WI38 (cell line): ENCODE data around the gene KRTAP12-3.

Experiments
- H3K4me3 ChIP-seq: 2 replicates; pipeline ENCODE4 v1.5.1; 2011; ENCODE audit warnings: low read depth, mild to moderate bottlenecking, control low read depth, low read length
- TF ChIP-seq, protein P1 (sequence below): IDR thresholded peaks from 2 replicates; pipeline ENCODE4 v1.5.1; 2012; ENCODE audit warnings: low read depth, mild to moderate bottlenecking, control low read depth, low read length

The KRTAP12-3 gene

DNA sequence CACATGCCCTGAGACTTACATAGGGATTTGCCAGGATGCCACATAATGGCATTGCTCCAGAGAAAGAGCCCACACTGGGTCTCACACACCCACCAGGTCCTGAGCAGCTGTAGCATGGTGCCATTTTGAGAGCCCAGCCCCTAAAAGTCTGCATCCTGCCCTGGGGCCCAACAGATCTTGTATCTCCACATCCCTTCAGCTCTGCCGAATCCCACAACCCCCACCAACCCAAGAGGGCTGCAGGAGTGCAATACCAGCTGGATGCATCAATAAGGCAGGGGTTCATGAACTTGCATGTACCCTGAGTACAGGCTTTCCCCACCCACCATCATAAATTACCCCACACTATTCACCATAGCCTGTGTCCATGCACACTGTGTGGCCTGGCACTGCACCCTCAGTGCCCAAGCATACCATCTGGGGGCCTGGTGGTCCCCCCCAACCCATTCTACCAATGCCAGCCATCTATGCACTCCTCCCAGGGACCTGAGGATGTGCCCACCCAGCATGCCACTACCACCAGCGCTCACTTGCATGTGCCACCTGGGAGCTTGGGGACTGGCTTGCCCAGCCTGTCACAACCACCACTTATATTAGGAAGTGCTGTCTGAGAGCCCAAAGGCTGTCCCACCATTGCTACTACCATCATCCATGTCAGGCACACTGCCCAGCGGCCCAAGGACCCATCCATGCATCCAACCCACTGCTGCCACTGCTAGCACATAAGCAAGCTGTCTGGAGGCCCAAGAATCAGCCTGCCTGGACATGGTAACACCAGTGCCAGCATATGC lies 13.1 kb downstream of the KRTAP12-3 start:
- TF ChIP-seq, protein P1, sequence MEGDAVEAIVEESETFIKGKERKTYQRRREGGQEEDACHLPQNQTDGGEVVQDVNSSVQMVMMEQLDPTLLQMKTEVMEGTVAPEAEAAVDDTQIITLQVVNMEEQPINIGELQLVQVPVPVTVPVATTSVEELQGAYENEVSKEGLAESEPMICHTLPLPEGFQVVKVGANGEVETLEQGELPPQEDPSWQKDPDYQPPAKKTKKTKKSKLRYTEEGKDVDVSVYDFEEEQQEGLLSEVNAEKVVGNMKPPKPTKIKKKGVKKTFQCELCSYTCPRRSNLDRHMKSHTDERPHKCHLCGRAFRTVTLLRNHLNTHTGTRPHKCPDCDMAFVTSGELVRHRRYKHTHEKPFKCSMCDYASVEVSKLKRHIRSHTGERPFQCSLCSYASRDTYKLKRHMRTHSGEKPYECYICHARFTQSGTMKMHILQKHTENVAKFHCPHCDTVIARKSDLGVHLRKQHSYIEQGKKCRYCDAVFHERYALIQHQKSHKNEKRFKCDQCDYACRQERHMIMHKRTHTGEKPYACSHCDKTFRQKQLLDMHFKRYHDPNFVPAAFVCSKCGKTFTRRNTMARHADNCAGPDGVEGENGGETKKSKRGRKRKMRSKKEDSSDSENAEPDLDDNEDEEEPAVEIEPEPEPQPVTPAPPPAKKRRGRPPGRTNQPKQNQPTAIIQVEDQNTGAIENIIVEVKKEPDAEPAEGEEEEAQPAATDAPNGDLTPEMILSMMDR, result no peak
- no peak overlapping the region for H3K4me3 ChIP-seq

DNA sequence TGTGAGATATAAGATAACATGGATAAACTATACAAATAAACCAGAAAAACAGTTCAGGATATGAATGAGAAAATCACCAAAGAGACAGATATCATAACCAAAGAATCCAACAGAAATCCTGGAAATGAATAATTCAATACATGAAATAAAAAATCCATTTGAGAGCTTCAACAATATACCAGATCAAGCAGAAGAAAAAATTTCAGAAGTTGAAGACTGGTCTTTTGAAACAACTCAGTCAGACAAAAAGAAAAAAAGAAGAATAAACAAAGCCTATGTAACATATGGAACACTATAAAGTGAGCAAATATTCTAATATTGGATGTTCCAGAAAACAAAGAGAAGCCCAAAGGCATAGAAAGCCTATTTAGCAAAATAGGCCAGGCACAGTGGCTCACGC lies 14.2 kb downstream of the KRTAP12-3 start:
- no peak overlapping the region for H3K4me3 ChIP-seq
- TF ChIP-seq, protein P1, result no peak

DNA sequence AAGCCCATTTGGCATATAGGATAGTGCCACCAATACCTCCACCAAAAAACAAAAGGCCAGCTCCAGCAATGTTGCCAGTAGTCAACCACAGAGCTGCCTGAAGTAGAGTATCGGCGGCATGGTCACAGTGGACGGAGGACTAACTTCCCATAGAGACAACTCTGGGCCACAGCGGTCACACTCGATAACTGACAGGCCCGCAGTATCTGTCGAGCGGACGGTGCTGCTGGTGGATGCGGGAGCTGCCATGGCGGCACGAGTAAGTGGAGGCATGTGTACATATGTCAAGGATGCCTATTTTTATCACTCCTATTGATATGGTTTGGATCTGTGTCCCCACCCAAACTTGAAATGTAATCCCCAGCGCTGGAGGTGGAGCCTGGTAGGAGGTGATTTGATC lies 20.1 kb downstream of the KRTAP12-3 start:
- TF ChIP-seq, protein P1, result no peak
- no peak overlapping the region for H3K4me3 ChIP-seq

DNA sequence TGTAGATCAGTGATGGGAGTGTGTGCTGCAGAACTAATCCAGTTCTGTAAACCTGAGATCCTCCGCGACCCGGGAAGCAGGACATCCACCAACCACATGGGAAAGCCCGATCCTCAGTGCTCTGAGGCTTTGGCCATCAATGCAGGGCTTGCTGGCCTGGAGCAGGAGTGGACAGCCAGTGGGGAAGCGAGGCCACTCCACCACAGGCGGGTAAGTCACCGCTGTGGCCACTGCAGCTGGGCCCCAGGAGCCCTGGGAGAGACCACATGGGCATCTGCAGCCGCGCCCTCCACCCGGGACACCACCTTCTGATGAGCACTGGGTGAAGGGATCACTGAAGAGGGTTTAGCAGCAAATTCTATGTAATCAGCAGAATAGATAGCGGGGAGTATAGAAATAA lies 23.4 kb downstream of the KRTAP12-3 start:
- H3K4me3 ChIP-seq, result no peak overlapping the region
- TF ChIP-seq, protein P1, result no peak

DNA sequence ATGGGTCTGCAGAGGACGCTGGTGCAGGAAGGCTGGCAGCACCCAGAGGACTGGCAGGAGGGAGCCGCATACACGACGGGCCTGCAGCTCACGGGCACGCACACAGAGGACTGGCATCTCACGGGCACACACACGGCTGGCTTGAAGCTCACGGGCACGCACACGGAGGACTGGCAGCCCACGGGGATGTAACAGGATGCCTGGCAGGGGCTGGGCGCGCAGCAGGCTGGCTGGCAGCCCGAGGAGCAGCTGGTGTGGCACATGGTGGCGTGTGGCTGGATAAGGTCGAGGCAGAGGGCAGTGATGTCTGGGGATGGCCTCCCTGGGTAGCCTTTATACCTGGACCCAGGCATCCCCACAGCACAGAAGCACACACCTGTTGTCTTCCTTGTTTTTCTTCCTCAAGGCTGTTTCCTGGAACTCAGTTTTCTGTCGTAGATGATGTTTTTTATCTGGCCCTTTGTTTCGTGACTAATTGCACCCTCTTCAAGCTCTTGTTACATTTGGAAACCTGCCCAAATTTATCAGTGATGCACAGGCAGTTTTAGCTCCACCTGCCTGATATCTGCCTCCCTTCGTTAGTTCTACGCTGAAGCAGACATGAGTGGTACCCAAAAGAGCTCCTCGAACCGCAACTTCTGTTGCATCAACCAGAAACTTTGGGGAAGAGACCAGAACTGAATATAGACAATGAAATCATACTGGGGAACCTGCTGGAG lies 24.3 kb downstream of the KRTAP12-3 start, which contains the start of gene KRTAP12-1:
Gene KRTAP12-1, minus strand, starts transcription at position 303 of the 719 bp plus-strand sequence. Its CDS starts 40 bp downstream, at position 263.
- TF ChIP-seq, protein P1, result no peak
- H3K4me3 ChIP-seq, result no peak within 1 kb of the TSS

- no peak overlapping the region for H3K4me3 ChIP-seq
- TF ChIP-seq, protein P1, result no peak
These were observed 24.9 kb downstream of the KRTAP12-3 start for GRCh38 chr21:44682580-44683151.

GRCh38 chr21:44684077-44684476 lies 26.3 kb downstream of the KRTAP12-3 start:
- TF ChIP-seq, protein P1, result no peak
- no peak overlapping the region for H3K4me3 ChIP-seq
